GM12864 (cell line): ENCODE results near the gene CAMK2D.

Source experiments
- DNase-seq: peaks from one replicate; pipeline ENCODE4 v3.0.0-alpha.2; 2011; ENCODE audit warnings: low read depth
- H3K4me3 ChIP-seq: 2 replicates; pipeline ENCODE4 v1.5.1; 2011; ENCODE audit warnings: mild to moderate bottlenecking, low read depth, low read length, control low read depth
- TF ChIP-seq, protein P1 (sequence below): IDR thresholded peaks from 2 replicates; pipeline ENCODE4 v1.5.1; 2011; ENCODE audit warnings: low read depth, mild to moderate bottlenecking, moderate library complexity, low read length, control low read depth, inconsistent platforms; ENCODE audit errors: missing control alignments

Gene CAMK2D

DNA sequence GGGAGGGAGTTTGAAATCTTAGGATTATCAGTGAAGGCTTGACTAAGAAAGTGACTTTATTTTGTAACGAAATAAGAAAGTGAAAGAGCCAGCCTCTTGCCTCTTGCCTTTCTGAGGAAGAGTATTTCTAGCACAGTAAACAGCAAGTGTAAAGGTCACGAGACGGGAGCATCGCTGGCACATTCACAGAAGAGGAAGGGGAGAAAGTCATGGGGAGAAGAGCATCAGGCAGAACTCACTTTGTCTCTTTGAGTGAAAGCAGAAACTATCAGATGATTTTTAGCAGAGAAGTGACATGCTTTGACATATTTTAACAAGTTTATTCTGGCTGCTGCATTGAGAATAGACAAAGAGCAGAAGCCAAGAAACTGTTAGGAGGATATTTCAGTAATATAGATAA lies 313.8 kb downstream of the CAMK2D start:
- no peak overlapping the region for H3K4me3 ChIP-seq
- no peak for DNase-seq
- TF ChIP-seq, protein P1, sequence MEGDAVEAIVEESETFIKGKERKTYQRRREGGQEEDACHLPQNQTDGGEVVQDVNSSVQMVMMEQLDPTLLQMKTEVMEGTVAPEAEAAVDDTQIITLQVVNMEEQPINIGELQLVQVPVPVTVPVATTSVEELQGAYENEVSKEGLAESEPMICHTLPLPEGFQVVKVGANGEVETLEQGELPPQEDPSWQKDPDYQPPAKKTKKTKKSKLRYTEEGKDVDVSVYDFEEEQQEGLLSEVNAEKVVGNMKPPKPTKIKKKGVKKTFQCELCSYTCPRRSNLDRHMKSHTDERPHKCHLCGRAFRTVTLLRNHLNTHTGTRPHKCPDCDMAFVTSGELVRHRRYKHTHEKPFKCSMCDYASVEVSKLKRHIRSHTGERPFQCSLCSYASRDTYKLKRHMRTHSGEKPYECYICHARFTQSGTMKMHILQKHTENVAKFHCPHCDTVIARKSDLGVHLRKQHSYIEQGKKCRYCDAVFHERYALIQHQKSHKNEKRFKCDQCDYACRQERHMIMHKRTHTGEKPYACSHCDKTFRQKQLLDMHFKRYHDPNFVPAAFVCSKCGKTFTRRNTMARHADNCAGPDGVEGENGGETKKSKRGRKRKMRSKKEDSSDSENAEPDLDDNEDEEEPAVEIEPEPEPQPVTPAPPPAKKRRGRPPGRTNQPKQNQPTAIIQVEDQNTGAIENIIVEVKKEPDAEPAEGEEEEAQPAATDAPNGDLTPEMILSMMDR, result no peak

DNA sequence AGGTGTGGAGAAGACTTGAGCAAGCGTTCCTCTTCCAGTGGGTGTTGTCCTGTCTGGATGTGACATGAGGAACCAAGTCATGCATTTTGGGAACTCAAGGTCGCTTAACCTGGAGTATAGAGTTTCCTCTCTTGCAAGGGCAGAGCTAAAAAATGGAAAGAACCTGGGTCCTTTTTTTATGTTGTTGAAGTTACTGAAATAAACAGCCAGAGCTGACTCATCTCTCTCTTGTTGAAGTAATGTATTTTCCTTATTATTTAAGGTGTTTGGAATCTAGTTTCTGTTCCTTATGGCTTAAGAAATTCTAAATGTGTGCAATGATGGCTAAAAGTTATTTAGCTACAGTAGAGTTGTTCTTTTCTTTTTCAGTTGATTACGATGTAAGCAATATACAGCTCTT lies 314.5 kb downstream of the CAMK2D start:
- H3K4me3 ChIP-seq, result no peak overlapping the region
- TF ChIP-seq, protein P1, result no peak
- DNase-seq, result no peak

DNA sequence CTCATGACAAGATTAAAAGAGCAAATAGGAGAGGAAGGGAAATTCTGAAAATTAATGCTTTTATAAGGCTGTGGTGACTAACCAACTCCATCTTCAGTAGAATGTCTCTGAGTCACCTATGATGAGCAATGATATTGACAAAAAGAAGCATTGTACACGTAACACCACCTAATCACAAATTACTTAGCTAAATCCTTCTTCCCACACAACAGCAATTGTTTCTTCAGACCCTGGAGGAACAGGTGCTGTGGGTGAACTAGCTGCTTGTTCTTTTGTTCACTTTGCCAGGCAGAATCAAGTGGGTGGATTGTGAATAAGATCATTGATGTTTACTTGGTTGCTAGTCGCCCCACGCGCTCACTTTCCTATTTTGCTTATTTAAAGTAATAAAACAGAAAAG lies 315.5 kb downstream of the CAMK2D start:
- TF ChIP-seq, protein P1, result no peak
- H3K4me3 ChIP-seq, result no peak overlapping the region
- DNase-seq, result no peak

DNA sequence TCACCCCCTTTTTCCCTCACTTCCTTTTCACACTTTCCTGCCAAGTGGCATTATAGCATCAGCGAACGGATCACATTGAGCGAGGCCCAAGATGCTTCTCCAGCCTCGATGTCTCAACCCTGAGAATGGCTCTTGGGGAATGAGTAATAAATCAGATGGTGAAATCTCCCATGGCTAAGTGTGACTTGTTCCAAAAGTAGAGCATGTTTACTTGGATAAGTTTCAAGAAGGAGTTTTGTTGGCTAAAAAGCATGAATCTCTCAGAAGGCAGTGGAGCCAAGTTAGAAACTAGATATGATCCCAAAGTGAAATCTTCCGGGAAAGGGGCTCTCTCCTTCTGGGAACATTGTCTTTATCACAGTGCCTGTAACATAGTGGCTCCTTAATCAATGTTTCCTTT lies 316.3 kb downstream of the CAMK2D start:
- no peak for DNase-seq
- H3K4me3 ChIP-seq, result no peak overlapping the region
- TF ChIP-seq, protein P1, result no peak

DNA sequence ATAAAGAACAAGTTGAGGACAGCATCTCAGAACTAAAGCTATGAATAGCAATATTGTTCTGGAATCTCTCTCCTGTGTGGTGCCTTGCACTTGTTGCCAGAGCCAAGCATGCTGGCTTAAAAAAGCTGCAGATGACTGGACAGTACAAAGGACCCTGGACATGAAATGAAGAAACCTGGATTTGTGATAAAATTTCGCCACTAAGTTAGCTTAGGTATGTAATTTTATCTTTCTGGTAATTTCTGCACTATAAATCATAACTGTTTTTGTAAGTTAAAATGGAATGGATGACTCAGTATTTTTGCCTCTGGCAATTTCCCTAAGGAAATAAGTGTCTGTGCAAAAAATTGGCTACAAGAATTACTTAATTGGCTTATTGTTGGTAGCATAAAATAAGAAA lies 317.2 kb downstream of the CAMK2D start:
- H3K4me3 ChIP-seq, result no peak overlapping the region
- DNase-seq, result no peak
- TF ChIP-seq, protein P1, result no peak

DNA sequence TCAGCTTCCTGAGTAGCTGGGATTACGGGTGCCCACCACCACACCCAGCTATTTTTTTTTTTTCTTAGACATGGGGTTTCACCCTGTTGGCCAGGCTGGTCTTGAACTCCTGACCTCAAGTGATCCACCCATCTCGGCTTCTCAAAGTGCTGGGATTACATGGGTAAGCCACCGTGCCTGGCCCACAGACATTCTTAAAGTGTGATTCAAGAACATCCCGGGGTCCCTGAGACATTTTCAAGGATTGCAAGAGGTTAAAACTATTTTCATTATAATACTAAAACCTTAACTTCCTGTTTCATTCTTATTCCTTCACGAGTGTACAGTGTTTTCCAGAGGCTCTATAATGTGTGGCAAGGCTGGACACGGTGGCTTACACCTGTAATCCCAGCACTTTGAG lies 318.7 kb downstream of the CAMK2D start:
- DNase-seq, result no peak
- TF ChIP-seq, protein P1, result no peak
- no peak overlapping the region for H3K4me3 ChIP-seq

DNA sequence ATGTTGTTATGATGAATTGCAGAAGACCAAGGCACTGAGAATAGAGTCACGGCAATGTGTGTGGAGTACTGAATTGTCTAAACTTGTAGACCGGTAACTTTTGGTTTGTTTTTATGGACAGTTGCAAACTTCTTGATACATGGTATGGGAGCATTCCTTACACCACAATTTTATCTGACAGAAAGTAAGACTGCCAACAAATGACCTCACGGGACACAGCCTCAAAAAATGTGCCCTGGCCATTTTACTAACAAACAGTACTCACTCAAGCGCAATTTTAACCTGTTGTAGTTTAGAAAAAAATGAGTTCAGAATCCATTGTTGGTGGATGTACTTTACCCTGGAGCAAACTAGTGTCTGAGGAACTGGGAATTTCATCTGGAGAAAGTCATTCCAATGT lies 321.2 kb downstream of the CAMK2D start:
- no peak for DNase-seq
- no peak overlapping the region for H3K4me3 ChIP-seq
- TF ChIP-seq, protein P1, result no peak
